ENCODE results near the gene ELOVL1.
"Not testable (repeated sequence)": the region's sequence is repeated elsewhere in the genome, so short reads cannot be mapped to it uniquely, and the experiment has no call there.

Gene ELOVL1

DNA sequence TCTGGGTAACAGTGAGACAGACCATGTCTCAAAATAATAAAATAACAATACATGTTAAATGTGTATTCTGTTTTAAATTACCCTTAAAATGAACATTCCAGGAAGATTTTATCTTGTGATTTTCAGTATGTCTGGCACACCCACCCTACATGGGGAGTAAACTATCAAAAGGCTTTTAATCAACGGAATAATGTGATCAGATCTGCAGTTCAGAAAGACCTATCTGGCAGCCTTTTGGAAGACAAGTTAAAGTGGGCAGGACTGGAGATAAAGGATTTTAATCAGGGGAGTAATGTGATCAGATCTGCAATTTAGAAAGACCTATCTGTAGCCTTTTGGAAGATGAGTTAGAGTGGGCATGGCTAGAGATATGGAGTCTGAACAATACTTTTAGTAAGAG lies 11.7 kb upstream of the ELOVL1 start:
- no peak for DNase-seq

- DNase-seq: no peak
Measured at GRCh38 chr1:43377831-43378230, 10.0 kb upstream of the ELOVL1 start.

GRCh38 chr1:43376723-43377235 lies 9.0 kb upstream of the ELOVL1 start:
- DNase-seq: no peak

DNA sequence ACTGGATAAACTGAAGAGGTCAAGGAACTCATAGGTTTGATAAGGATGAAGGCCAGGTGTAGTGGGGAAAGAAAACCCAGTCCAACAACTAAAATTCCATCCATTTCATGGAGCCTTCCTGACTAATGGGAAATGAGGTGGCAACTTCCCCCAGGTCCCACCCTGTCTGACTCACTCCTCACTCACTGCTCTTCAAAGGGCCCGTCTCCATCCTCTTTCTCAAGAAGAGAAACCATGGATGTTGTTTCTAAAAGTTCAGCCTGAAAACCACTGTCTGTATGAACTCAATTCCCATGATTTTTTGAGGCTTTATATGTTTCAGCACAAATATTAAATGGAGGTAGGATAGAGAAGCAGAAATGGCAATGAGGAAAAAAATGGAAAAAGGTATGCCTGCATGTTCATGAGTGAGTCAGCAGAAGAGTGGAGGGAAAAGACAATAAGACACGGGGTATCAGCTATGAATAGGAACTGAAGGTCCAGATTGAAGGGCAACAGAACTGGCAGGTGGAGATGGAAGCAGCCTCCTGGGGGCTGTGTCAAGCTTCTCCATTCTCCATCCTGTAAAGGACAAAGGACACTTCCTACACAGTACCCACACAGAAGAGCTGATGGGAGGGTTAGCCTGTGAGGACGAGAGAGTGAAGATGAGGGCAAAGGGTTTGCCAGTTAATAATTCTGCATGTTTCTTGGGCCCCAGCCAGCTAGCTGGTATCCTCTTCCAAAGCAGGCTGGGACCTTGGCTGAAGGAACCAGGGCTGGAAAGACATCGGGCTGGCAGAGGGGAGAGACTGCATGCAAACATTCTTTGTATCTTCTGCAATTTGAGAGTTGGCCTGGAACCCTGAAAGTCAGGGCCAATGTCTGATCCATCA lies 5.5 kb upstream of the ELOVL1 start:
- DNase-seq: no peak

- no peak for DNase-seq
Measured at GRCh38 chr1:43372172-43372571, 4.4 kb upstream of the ELOVL1 start.

DNA sequence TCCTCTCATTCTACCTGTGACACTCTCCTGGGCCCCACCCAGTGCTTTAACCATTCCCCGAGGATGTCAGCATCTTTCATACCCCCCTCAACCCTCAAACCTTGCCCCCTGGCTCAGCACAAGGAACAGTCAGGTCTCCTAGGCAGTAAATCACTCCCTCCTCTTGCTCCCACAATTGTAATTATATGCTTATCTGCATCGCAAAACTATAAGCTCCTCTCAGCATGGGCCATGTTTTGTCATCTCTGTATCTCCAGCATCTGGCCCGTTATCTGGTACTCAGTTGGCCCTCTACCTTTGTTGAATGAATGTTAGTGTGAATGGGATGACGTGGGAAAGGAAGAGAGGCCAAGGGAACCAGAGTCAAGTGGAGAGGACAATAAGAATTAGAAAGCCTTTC lies 2.8 kb upstream of the ELOVL1 start:
- no peak for DNase-seq

- not testable (repeated sequence) for DNase-seq
Measured at GRCh38 chr1:43369779-43370178, 2.0 kb upstream of the ELOVL1 start.

GRCh38 chr1:43368646-43369020 lies 822 bp upstream of the ELOVL1 start:
- DNase-seq: no peak

DNA sequence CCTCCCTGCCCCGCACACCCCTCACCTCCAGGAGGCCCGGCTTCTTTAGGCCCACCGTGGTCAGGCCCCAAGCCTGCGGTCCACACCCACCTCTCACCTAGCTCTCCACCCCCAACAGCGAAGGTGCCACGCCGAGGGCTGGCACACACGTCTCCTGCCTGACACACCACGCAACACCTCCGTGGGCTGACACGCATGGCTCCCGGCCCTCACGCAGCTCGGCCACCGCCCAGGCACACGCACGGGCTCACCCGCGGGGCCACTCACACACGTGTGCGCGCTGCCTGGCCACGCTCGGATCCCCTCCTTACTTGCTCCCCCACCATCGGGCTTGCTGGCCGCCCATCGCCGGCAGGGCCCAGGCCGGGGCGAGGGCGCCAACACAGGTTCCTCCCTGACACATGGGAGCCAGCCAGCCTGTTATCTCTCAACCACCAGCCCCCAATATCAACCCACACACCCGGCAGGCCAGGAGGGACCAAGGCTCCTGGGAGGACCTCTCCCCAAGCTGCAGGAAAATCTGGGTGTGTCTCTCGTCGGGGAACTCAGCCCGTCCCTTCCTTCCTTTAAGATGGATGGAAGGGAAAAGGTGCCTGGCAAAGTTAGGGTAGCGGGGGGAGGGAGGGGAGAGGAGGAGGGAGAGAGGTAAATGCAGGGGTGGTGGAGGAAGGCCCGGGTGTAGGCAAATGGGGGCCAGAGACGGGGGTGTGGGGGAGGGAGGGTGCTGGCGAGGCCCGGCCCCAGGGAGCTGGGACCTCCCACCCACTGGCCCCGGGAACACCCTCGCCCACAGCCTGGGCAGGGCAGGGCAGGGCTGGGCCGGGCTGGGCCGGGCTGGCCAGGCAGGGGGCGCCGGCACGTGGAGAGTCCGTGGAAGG lies 546 bp downstream of the ELOVL1 start:
- no peak for DNase-seq

- DNase-seq: no peak
Measured at GRCh38 chr1:43366601-43367025, 1.2 kb downstream of the ELOVL1 start.

DNA sequence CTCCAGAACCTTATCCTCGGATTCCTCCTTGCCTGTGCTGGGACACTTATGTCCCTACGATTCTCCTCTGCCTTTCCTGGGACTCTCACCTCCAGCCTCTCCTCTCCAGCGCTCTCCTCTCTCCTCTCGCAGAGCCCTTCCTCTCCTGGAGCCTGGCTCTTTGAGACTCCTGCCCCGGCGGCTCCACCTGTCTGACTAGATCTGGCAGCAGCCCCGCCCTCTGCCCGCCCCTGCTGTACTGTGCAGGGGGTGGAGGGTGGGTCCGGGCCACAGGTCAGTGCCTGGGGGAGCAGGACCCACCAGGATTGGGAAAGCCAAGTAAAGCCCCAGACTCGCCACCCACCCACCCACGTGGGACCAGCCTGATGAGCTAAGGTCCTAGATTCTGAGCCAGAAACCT lies 1.6 kb downstream of the ELOVL1 start:
- DNase-seq: no peak

DNA sequence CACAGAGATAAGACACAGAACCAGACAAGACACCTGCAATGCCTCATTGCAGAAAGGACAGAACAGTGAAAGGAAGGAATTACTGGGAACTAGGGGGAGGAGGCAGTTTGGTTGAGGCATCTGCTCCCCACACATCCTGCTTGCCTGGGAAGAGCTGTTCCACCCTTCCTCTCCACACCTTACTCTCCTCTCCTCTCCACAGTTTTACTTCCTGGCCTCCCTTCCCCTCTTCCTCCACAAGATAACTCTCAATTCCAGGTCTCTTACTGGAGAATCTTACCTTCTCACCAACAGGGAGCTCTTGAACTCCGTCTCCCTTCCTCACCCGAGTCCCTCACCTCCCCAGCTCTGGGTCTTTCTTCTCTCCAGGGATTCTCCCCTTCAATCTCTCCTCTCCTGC lies 2.1 kb downstream of the ELOVL1 start:
- DNase-seq: no peak

DNA sequence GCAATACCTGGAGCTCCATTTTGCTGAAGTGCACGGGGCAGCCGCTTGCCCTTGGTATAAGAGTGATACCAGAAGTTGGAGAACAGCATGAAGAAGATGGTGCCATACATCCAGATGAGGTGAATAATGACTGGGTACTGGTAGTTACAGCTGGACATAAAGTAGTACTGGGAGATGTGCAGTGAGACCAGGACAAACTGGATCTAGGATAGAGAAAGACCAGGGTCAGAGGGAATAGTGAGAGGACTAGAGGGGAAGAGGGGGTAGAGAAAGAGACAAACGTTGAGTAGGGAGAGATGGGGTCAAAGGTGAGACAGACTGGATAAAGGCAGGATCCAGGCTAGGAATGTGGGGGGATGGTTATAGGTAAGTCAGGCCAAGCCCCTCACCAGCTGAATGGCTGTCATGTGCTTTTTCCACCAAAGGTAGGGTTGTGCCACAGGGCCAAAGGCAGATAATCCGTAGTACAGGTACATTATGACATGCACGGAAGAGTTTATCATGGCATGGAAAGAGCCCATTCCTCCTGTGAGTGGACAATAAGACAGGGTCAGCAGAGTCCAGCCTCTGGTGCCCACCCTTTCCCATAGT lies 3.8 kb downstream of the ELOVL1 start:
- no peak for DNase-seq

- no peak for DNase-seq
Measured at GRCh38 chr1:43363283-43363934, 4.4 kb downstream of the ELOVL1 start.

GRCh38 chr1:43360616-43361015 lies 7.2 kb downstream of the ELOVL1 start:
- no peak for DNase-seq

- no peak for DNase-seq
Measured at GRCh38 chr1:43359696-43360095, 8.1 kb downstream of the ELOVL1 start.

- DNase-seq: peak; percentile 96
Measured at GRCh38 chr1:43358746-43359693, 8.8 kb downstream of the ELOVL1 start, which contains the start of gene CDC20. Gene CDC20 (plus strand): TSS chr1:43358981. CDS start chr1:43359216, 235 bp downstream.

- no peak for DNase-seq
Measured at GRCh38 chr1:43358121-43358745, 9.6 kb downstream of the ELOVL1 start.

GRCh38 chr1:43357251-43357650 lies 10.6 kb downstream of the ELOVL1 start:
- DNase-seq: no peak

GRCh38 chr1:43354936-43355335 lies 12.9 kb downstream of the ELOVL1 start:
- no peak for DNase-seq

DNA sequence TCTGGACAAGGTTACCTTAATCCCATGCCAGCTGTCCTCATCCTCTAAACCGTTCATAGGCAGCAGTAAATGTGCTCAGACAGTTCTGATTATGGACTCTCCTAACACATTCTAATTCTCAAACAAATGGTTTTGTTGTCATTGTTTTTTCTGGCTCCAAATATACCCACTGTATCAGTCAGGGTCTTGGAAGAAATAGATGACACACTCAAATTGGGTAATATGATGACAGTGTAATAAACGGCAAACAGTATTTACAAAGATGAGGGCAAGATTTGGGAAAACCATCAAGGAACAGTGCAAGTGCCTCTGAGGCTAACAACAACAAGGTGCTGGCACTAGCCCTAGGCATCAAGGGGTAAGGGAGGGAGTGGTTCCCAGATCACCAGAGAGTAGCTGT lies 13.3 kb downstream of the ELOVL1 start:
- DNase-seq: no peak
